ENCODE measurements around the gene MYOM1. TPM values are rescaled to one million over a fixed set of nuclear protein-coding genes. Genes with fewer than 3 reads are reported as not detected.
A peak's percentile ranks its signal among the peaks of the same experiment; 100 is the strongest.

The MYOM1 gene
- total RNA-seq (2021) (0.37 and 0.46 TPM in 2 replicates), Bru-seq, nascent RNA (percentile 21 among the genes with signal in this experiment), BruChase-seq, experiment 1, labeled RNA remaining after a 2-hour chase (percentile 15 among the genes with signal in this experiment), BruChase-seq, experiment 2, labeled RNA remaining after a 6-hour chase (percentile 15 among the genes with signal in this experiment)
- long read RNA-seq, partial matches to known transcripts: 0 of 1 reads
- long read RNA-seq, other reads (novel, unspliced or antisense): 1 of 1 reads

DNA sequence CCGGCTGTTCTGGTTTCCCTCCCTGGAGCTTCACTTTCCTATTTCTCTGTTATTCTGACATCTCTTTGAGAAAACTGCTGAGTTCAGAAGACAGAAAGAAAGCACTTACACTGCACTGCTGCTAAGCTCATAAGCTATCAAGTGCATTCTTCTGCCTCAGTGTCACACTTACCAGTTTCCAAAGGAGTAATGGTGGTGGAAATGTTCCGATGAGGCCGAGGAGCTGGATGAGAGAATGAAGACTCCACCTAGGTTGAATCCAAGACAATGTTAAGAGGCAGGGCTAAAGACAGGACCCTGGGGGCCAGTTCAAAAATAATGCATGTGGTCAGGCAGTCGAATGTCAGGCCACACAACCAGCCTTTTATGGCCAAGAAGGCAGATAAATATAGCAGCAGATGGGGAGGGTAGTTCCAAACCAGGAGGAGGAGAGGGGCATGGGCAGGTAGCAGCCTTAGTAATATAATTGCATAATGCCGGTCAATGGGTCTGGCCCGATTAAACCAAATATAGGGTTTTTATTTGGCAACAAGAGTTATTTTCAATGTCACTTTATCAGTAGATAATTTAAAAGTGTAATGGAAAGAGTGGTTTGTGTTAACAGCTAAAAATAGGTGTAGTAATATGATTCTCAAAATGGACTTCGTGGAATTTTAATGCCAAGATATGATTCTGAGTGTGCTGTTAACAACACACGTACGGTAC is at the start of gene MYOM1:
Gene MYOM1 (minus strand): TSS at position 338 of the 705 bp plus-strand sequence. CDS start 4,745 bp downstream, outside the sequence.
- Histone ChIP-seq H3K27me3 (replicated peaks; ENCODE audit: insufficient read depth, low read depth, low read length, poor library complexity) (no peaks in the 10 kb centered on the region), H3K36me3 (ENCODE audit: insufficient read depth, low read length, poor library complexity, severe bottlenecking) (no peaks in the 10 kb centered on the region), H3K9me3 (ENCODE audit: low read depth, low read length, poor library complexity, severe bottlenecking) (no peaks in the 10 kb centered on the region), H3K4me3 (ENCODE audit: low read depth, low read length, poor library complexity, severe bottlenecking) (no peak within 1 kb of the TSS), H3K4me1 (ENCODE audit: insufficient read depth, low read length, poor library complexity, severe bottlenecking) (no peaks in the 10 kb centered on the region), H3K27ac (ENCODE audit: low read depth, low read length, poor library complexity, severe bottlenecking) (no peak within 1 kb of the TSS)
- BruUV-seq (replicated peaks): no TSS peak
- ChIA-PET POLR2A (ENCODE audit: low non-redundant PET) (no interaction called here), CTCF (no interaction called here)
- DNase-seq (ENCODE audit: low spot score): no peak
- intact Hi-C loops (cut with micrococcal nuclease; ENCODE audit: unreplicated experiment): no loop called here
- TF ChIP-seq, protein P1, sequence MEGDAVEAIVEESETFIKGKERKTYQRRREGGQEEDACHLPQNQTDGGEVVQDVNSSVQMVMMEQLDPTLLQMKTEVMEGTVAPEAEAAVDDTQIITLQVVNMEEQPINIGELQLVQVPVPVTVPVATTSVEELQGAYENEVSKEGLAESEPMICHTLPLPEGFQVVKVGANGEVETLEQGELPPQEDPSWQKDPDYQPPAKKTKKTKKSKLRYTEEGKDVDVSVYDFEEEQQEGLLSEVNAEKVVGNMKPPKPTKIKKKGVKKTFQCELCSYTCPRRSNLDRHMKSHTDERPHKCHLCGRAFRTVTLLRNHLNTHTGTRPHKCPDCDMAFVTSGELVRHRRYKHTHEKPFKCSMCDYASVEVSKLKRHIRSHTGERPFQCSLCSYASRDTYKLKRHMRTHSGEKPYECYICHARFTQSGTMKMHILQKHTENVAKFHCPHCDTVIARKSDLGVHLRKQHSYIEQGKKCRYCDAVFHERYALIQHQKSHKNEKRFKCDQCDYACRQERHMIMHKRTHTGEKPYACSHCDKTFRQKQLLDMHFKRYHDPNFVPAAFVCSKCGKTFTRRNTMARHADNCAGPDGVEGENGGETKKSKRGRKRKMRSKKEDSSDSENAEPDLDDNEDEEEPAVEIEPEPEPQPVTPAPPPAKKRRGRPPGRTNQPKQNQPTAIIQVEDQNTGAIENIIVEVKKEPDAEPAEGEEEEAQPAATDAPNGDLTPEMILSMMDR (conservative IDR thresholded peaks at IDR 0.05; ENCODE audit: low read depth, low read length): no peak
- TF ChIP-seq EZH2 (IDR thresholded peaks at IDR 0.05; ENCODE audit: borderline replicate concordance, low read depth, low read length, poor library complexity, severe bottlenecking): no peak

DNA sequence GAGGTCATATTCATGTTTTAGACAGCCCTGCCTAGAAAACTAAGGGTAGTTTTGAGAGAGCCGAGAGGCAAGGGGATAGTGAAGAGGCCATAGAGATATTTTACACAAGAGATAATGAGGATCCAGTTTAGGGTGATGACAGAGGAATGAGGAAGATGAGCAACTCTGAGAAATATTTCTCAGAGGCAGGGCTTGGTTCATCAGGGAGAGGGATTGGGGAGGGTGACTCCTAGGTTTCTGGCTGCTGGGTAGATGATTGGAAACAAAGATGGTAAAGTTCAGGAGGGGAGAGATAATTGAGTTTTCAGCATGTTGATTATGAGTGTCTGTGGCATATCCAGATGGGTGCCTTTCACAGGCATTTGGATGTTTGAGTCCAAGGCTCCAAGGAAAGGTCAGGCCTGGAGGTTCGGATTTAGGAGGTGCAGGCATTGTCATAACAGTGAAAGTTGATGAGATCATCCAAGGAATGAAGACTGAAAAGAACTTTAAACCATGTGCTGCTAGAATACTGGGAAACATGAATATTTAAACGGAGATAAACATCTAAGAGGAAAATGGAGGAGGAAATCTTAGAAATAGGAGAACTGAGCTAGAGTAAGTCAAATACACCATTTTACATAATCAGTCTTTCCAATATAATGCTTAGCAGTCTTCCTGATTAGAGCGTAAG is 49.6 kb upstream of the MYOM1 start:
- ChIA-PET POLR2A (ENCODE audit: low non-redundant PET) (interaction anchor here (0.5 kb wide), 1 partner anchor 447 kb away, joined by 3 read pairs; no protein-coding TSS in a partner anchor), CTCF (no interaction called here)
- Histone ChIP-seq H3K9me3 (ENCODE audit: low read depth, low read length, poor library complexity, severe bottlenecking) (no peaks in the 10 kb centered on the region), H3K4me1 (ENCODE audit: insufficient read depth, low read length, poor library complexity, severe bottlenecking) (peaks cover 46% of the 10 kb centered on the region), H3K27me3 (replicated peaks; ENCODE audit: insufficient read depth, low read depth, low read length, poor library complexity) (no peaks in the 10 kb centered on the region), H3K27ac (ENCODE audit: low read depth, low read length, poor library complexity, severe bottlenecking) (peak overlapping the region; percentile 49), H3K36me3 (ENCODE audit: insufficient read depth, low read length, poor library complexity, severe bottlenecking) (peaks cover 20% of the 10 kb centered on the region), H3K4me3 (ENCODE audit: low read depth, low read length, poor library complexity, severe bottlenecking) (no peak overlapping the region)
- no TSS peak for BruUV-seq (replicated peaks)
- intact Hi-C loops (cut with micrococcal nuclease; ENCODE audit: unreplicated experiment): no loop called here
- TF ChIP-seq, protein P1 (conservative IDR thresholded peaks at IDR 0.05; ENCODE audit: low read depth, low read length): no peak
- no peak for TF ChIP-seq EZH2 (IDR thresholded peaks at IDR 0.05; ENCODE audit: borderline replicate concordance, low read depth, low read length, poor library complexity, severe bottlenecking)
- no peak for DNase-seq (ENCODE audit: low spot score)

DNA sequence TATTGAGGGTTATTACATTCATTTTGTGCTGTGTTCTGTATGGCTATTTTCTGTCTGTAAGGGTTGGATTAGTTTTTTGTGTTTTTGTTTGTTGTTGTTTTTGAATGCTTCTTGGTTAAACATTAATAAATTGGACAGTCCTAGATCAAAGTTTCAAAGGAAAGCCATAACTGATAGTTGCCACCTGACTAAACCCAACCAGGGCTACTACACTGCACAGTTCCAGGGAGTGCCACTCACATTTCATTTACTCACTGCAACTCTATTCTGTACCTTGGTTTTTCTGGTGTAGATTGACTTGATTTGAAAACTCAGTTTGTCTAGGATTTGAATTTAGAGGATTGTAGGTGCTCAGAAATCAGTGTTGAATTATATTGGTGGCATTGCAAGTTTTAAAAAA is 48.5 kb upstream of the MYOM1 start:
- Histone ChIP-seq H3K36me3 (ENCODE audit: insufficient read depth, low read length, poor library complexity, severe bottlenecking) (peaks cover 12% of the 10 kb centered on the region), H3K27me3 (replicated peaks; ENCODE audit: insufficient read depth, low read depth, low read length, poor library complexity) (no peaks in the 10 kb centered on the region), H3K27ac (ENCODE audit: low read depth, low read length, poor library complexity, severe bottlenecking) (peak overlapping the region; percentile 49), H3K9me3 (ENCODE audit: low read depth, low read length, poor library complexity, severe bottlenecking) (no peaks in the 10 kb centered on the region), H3K4me3 (ENCODE audit: low read depth, low read length, poor library complexity, severe bottlenecking) (no peak overlapping the region), H3K4me1 (ENCODE audit: insufficient read depth, low read length, poor library complexity, severe bottlenecking) (peaks cover 49% of the 10 kb centered on the region)
- intact Hi-C loops (cut with micrococcal nuclease; ENCODE audit: unreplicated experiment): no loop called here
- no TSS peak for BruUV-seq (replicated peaks)
- TF ChIP-seq EZH2 (IDR thresholded peaks at IDR 0.05; ENCODE audit: borderline replicate concordance, low read depth, low read length, poor library complexity, severe bottlenecking): no peak
- TF ChIP-seq, protein P1 (conservative IDR thresholded peaks at IDR 0.05; ENCODE audit: low read depth, low read length): no peak
- no peak for DNase-seq (ENCODE audit: low spot score)
- POLR2A ChIA-PET (ENCODE audit: low non-redundant PET): no interaction called here
- CTCF ChIA-PET: no interaction called here
